ENCODE measurements around the gene DUSP11.

The DUSP11 gene

GRCh38 chr2:73736855-73737779 is 42.8 kb downstream of the DUSP11 start, which contains the start of gene TPRKB (continued):
- TF ChIP-seq WT1 (tag by site-specific recombination; IDR thresholded peaks at IDR 0.05) (no peak), ZNF140 (tag by site-specific recombination; IDR thresholded peaks at IDR 0.05) (no peak), ZNF175 (tag by site-specific recombination; IDR thresholded peaks at IDR 0.05) (no peak), ZNF791 (tag by site-specific recombination; IDR thresholded peaks at IDR 0.05) (peak; percentile 70; the same call in 1 of the 2 replicates), ZNF292 (tag by site-specific recombination; IDR thresholded peaks at IDR 0.05; ENCODE audit: borderline replicate concordance, low read depth) (no peak), ZNF600 (tag by site-specific recombination; IDR thresholded peaks at IDR 0.05) (peak; percentile 81), ZNF501 (tag by site-specific recombination; IDR thresholded peaks at IDR 0.05) (0 out of 2 replicates have a peak, but pooled peaks have one; percentile 22), HOXD13 (CRISPR knock-in tag; IDR thresholded peaks at IDR 0.05; ENCODE audit: borderline replicate concordance) (peak; percentile 69; the same call in 1 of the 2 replicates), ZNF48 (tag by site-specific recombination; IDR thresholded peaks at IDR 0.05) (no peak), ZBTB20 (tag by site-specific recombination; IDR thresholded peaks at IDR 0.05) (no peak), ZNF76 (tag by site-specific recombination; IDR thresholded peaks at IDR 0.05; ENCODE audit: borderline replicate concordance, low read depth) (peak; percentile 65; the same call in 1 of the 2 replicates), ZBTB1 (tag by site-specific recombination; IDR thresholded peaks at IDR 0.05) (no peak), ZNF621 (tag by site-specific recombination; IDR thresholded peaks at IDR 0.05) (no peak), ZNF133 (tag by site-specific recombination; IDR thresholded peaks at IDR 0.05) (no peak), ZNF658 (tag by site-specific recombination; IDR thresholded peaks at IDR 0.05) (no peak), OVOL3 (tag by site-specific recombination; IDR thresholded peaks at IDR 0.05) (no peak), AEBP2 (tag by site-specific recombination; IDR thresholded peaks at IDR 0.05; ENCODE audit: borderline replicate concordance) (no peak), ATF2 (tag by site-specific recombination; IDR thresholded peaks at IDR 0.05; ENCODE audit: low read depth) (no peak), ZNF664 (tag by site-specific recombination; IDR thresholded peaks at IDR 0.05) (no peak), ZBTB26 (tag by site-specific recombination; optimal IDR thresholded peaks at IDR 0.05) (no peak), ZNF341 (tag by site-specific recombination; IDR thresholded peaks at IDR 0.05; ENCODE audit: low read depth) (peak; percentile 53), ZNF677 (tag by site-specific recombination; IDR thresholded peaks at IDR 0.05) (no peak), ZSCAN30 (tag by site-specific recombination; IDR thresholded peaks at IDR 0.05) (no peak), ZNF10 (tag by site-specific recombination; IDR thresholded peaks at IDR 0.05) (no peak), GLIS1 (tag by site-specific recombination; IDR thresholded peaks at IDR 0.05) (peak; percentile 6; the same call in 1 of the 2 replicates), ZNF555 (tag by site-specific recombination; conservative IDR thresholded peaks at IDR 0.05) (no peak), ZNF792 (tag by site-specific recombination; IDR thresholded peaks at IDR 0.05) (no peak), SETDB1 (IDR thresholded peaks at IDR 0.05; ENCODE audit: insufficient read length, low read length) (peak; percentile 75), ZNF560 (tag by site-specific recombination; IDR thresholded peaks at IDR 0.05; ENCODE audit: borderline replicate concordance) (no peak), ZNF24 (tag by site-specific recombination; IDR thresholded peaks at IDR 0.05) (peak; percentile 53; the same call in 1 of the 2 replicates), GLIS2 (tag by site-specific recombination; IDR thresholded peaks at IDR 0.05) (no peak)
- TF ChIP-seq, protein P1, sequence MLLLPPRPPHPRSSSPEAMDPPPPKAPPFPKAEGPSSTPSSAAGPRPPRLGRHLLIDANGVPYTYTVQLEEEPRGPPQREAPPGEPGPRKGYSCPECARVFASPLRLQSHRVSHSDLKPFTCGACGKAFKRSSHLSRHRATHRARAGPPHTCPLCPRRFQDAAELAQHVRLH (tag by site-specific recombination; IDR thresholded peaks at IDR 0.05), result peak; percentile 95
- TF ChIP-seq, protein P2, sequence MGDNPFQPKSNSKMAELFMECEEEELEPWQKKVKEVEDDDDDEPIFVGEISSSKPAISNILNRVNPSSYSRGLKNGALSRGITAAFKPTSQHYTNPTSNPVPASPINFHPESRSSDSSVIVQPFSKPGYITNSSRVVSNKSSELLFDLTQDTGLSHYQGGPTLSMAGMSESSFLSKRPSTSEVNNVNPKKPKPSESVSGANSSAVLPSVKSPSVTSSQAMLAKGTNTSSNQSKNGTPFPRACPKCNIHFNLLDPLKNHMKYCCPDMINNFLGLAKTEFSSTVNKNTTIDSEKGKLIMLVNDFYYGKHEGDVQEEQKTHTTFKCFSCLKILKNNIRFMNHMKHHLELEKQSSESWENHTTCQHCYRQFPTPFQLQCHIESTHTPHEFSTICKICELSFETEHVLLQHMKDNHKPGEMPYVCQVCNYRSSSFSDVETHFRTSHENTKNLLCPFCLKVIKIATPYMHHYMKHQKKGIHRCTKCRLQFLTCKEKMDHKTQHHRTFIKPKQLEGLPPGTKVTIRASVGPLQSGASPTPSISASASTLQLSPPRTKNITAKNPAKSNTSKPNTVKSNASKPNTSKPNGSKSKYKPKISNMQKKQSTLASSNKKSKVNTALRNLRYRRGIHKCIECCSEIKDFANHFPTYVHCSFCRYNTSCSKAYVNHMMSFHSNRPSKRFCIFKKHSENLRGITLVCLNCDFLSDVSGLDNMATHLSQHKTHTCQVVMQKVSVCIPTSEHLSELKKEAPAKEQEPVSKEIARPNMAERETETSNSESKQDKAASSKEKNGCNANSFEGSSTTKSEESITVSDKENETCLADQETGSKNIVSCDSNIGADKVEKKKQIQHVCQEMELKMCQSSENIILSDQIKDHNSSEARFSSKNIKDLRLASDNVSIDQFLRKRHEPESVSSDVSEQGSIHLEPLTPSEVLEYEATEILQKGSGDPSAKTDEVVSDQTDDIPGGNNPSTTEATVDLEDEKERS (tag by site-specific recombination; IDR thresholded peaks at IDR 0.05), result no peak

All from HEK293 (cell line).